Limb (tissue), 2 donors: ENCODE results near the gene LGR6.
"Not testable (repeated sequence)": the region's sequence is repeated elsewhere in the genome, so short reads cannot be mapped to it uniquely, and the experiment has no call there.

Experiments
- DNase-seq, 2 donors: peaks; one replicate each; pipeline ENCODE4 v3.0.0-alpha.2; 2016; ENCODE audit errors: extremely low spot score in 2 of 2

Gene LGR6

GRCh38 chr1:202193614-202194327 lies at the start of gene LGR6:
Gene LGR6 (plus strand): TSS chr1:202193799. CDS start chr1:202193990, 191 bp downstream.
- DNase-seq, result no peak

- DNase-seq, result peak in 1 of 2 donors; percentile 85
These were observed 49.1 kb upstream of the LGR6 start, which contains the start of gene ARL8A for GRCh38 chr1:202144402-202145067. Gene ARL8A (minus strand): TSS chr1:202144737. CDS start chr1:202144572, 165 bp downstream.

GRCh38 chr1:202145068-202145743 lies 48.4 kb upstream of the LGR6 start:
- DNase-seq, result no peak

- DNase-seq, result not testable (repeated sequence)
These were observed 47.9 kb upstream of the LGR6 start for GRCh38 chr1:202145744-202146140.

GRCh38 chr1:202146279-202146678 lies 47.3 kb upstream of the LGR6 start:
- DNase-seq, result no peak

GRCh38 chr1:202146993-202147392 lies 46.6 kb upstream of the LGR6 start:
- DNase-seq, result no peak

- DNase-seq, result no peak
These were observed 45.2 kb upstream of the LGR6 start for GRCh38 chr1:202148391-202148790.

- no peak for DNase-seq
These were observed 44.0 kb upstream of the LGR6 start for GRCh38 chr1:202149566-202149965.

- DNase-seq, result no peak
These were observed 43.4 kb upstream of the LGR6 start for GRCh38 chr1:202150187-202150586.

GRCh38 chr1:202150602-202151001 lies 43.0 kb upstream of the LGR6 start:
- DNase-seq, result no peak

GRCh38 chr1:202151045-202151444 lies 42.6 kb upstream of the LGR6 start:
- no peak for DNase-seq

- no peak for DNase-seq
These were observed 41.2 kb upstream of the LGR6 start for GRCh38 chr1:202152399-202152798.

- DNase-seq, result no peak
These were observed 40.3 kb upstream of the LGR6 start for GRCh38 chr1:202153284-202153683.

- DNase-seq, result no peak
These were observed 39.3 kb upstream of the LGR6 start for GRCh38 chr1:202154148-202154765.

GRCh38 chr1:202154766-202155477 lies 38.7 kb upstream of the LGR6 start:
- no peak for DNase-seq

GRCh38 chr1:202155478-202156021 lies 38.0 kb upstream of the LGR6 start:
- DNase-seq, result no peak

GRCh38 chr1:202156590-202156989 lies 37.0 kb upstream of the LGR6 start:
- no peak for DNase-seq

- DNase-seq, result no peak
These were observed 35.7 kb upstream of the LGR6 start for GRCh38 chr1:202157945-202158344.

- no peak for DNase-seq
These were observed 34.6 kb upstream of the LGR6 start for GRCh38 chr1:202158810-202159533.
